NCI-H128 (cell line): ENCODE data around the gene FOXI1.
"Not testable (repeated sequence)": the region's sequence is repeated elsewhere in the genome, so short reads cannot be mapped to it uniquely, and the experiment has no call there.

ENCODE experiments used
- DNase-seq: peaks from one replicate; lab custom pipeline; 2025; ENCODE audit not compliant: unreplicated experiment; lab: John Stamatoyannopoulos, UW

The FOXI1 gene

DNA sequence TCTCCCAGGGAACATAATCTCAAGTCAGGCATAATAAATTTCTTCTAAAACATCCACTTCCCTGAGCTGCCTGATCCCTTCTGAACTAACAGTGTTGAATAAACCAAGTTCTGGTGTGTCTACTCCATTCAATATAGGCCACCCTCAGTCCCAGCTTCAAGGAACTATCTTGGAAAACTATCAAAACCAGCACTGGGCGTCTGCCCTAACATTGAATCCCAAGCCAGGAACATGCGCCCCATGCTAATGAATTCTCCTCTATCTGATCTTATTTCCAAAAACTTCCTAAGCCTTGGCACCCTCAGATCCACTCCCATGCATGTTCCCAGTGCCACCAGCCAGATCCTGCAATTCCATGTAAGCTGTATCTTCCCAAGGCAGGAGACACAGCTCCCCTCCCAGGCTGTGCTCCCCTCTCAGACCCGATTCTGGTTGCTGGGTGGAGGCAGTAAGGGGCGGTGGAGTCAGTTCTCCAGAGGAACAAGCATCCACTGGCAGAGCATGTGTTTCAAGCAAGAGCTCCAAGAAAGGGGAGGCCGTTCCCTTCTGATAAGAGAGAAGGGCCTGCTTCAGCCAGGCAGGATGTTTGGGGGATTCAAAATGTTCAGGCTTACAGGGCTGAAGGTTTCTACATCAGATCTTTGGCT, 13.1 kb upstream of the FOXI1 start:
- no peak for DNase-seq

DNA sequence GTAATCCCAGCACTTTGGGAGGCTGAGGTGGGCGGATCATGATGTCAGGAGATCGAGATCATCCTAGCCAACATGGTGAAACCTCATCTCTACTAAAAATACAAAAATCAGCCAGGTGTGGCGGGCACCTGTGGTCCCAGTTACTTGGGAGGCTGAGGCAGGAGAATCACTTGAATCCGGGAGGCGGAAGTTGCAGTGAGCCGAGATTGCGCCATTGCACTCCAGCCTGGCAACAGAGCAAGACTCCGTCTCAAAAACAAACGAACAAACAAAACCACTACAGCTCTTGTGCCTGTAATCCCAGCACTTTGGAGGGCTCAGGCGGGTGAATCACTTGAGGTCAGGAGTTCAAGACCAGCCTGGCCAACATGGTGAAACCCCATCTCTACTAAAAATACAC, 11.4 kb upstream of the FOXI1 start:
- DNase-seq, result not testable (repeated sequence)

DNA sequence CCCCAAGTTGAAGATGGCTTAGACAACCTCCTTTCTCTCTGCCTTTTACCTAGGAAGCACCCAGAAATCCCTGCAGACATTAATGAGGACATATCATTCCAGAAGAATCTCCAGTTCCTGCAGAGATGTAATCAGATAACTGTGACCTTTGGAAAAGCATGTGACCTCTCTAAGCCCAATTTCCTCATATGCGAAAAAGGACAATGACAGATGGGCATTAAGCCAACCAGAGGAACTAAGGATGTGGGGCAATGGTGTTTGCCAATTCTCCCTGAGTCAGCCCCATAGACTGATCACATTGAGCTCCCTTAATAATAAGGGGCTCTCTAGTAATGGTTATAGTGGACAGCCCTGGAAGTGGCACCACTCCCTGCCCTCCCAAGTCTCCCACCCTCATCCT, 10.1 kb upstream of the FOXI1 start:
- DNase-seq, result no peak

DNA sequence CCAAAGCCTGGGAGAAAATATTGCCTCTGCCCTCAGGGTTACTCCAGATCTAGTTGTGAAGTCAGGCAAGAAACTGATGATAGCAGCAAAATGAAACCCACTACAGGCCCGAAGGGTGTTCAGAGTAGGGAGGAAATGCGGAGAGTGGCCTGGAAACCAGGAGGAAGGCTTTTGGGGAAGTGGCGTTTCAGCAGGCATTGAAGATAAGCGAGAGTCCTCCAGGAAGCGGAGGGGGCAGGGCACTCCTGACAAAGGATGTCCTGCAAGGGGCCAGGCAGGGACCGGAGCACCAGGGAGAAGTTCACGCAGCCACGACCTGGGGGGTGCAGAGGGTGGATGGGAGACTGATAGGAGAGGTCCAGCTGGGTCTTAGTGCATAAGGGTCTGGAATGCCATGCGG, 7.8 kb upstream of the FOXI1 start:
- no peak for DNase-seq

DNA sequence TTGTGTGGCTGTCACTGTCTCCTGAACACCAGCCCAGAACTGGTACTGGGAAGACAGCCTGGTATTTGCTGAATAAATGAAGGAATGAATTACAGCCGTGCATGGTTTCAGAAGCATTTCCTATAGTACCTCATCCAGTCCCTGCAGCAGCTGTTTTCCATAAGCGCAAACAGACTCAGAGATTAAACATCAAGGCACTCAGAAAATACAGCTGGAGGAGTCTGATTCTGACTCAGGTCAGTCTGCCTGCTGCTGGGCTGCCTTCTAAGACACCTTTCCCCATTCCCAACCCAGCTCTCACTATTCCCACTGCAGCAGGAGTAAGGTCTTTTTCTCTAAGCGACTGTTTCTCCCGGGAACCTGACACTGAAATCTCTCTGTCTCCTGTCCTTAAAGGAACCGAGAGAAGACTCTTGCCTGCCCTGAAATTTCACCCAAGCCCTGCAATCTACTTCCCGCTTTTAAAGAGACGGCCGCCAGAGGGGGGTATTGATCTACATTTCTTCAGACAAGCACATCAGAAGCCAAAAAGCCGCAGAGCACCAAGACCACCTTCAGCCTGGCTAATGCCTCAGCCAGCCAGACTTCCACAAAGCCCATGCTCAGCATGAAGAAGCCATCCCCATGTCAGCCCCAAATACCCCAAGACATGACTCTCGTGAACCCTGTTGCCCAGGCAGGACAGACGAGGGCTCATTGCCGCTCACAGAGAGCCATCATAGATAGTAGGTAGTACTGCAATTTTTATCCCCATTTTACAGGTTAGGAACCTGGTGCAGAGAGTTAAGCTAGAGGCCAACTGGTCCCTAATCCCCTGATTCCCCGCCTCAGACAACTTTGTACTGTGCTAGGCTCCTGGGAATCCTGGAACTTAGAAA, 5.4 kb upstream of the FOXI1 start:
- DNase-seq, result no peak

DNA sequence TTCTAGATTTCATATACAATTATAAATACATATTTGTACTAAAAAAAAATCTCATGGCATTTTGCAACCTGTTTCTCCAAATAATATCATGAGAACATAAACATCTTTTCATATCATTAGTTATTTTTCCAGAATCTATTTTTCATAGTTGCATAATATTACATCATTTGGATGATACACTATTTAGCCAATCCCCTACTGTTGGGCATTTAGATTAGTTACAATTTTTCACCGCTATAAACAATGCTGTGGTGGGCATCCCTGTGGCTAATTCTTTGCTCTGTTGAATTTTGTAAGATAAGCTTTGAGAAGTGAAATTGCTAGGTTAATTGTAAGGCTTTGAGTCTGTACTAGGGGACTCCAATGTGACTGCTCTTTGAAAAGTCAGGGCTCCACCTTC, 2.2 kb upstream of the FOXI1 start:
- no peak for DNase-seq

DNA sequence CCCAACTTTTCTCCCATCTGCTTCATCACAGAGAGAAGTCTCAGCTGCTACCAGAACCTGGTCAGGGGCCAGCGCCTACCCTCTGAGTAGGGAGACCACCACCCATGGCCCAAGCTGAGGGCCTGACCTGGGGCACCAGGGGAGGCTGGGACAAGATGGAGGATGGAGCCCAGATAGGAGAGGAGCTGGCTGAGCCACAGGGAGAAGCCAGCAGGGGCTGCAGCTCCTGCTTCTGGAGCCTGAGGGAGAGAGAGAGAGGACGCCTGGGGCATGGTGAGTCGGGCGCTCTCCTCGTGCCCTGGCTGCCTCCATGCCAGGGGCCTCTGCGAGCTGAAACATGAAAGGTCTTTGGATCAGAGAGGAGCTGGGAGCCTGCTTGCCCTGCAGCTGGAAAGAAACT, 1.4 kb upstream of the FOXI1 start:
- no peak for DNase-seq

DNA sequence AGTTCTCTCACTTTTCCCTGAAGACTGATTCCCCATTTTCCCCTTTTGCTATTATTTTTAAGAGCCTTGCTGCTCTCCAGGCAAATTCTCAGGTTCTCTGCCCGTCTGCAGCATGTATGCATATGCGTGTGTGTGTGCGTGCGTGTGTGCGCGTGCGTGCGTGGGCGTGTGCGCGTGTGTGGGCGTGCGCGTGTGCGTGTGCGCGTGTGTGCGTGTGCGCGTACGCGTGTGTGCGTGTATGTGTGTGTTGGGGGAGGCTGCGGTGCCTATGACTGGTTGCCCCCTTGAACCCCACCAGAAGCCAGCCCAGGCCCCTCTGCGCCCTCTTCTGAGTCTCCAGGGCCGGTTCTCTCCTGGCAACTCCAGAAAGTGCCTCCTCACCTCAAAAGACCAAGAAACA, 987 bp upstream of the FOXI1 start:
- no peak for DNase-seq

DNA sequence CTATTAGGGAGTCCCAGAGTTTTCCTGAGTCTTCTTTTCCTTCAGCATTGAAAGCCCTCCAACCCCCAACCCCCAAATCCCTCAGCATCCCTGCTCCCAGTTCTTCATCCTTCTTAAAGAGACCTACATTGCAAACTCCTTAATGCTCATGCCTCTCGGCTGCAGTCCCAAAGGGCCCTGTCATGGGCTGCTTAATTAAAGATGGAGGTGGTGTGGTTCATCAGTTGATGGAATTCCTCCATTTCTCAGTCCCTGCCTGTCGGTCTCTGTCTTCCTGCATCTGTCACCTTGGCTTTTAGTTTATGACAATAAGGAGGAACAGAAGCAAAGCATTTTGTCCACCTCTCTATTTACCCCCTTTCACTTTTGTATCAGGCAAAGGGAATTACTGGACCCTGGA, 2.0 kb downstream of the FOXI1 start:
- no peak for DNase-seq

DNA sequence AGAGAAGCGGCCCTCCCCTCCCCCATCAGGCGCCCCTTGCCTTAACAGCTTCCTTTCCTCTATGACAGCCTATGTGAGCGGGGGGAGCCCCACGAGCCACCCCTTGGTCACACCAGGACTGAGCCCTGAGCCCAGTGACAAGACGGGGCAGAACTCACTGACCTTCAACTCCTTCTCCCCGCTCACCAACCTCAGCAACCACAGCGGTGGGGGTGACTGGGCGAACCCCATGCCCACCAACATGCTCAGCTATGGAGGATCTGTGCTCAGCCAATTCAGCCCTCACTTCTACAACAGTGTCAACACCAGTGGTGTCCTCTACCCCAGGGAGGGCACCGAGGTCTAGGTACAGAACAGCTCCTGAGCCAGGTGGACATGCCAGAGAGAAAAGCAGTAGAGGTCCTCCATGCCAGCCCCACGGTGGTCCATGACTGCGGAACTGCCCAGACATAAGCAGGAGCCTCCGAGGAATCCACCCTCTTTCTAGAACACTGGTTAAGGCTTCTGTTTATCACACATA, 2.6 kb downstream of the FOXI1 start:
- DNase-seq, result no peak

DNA sequence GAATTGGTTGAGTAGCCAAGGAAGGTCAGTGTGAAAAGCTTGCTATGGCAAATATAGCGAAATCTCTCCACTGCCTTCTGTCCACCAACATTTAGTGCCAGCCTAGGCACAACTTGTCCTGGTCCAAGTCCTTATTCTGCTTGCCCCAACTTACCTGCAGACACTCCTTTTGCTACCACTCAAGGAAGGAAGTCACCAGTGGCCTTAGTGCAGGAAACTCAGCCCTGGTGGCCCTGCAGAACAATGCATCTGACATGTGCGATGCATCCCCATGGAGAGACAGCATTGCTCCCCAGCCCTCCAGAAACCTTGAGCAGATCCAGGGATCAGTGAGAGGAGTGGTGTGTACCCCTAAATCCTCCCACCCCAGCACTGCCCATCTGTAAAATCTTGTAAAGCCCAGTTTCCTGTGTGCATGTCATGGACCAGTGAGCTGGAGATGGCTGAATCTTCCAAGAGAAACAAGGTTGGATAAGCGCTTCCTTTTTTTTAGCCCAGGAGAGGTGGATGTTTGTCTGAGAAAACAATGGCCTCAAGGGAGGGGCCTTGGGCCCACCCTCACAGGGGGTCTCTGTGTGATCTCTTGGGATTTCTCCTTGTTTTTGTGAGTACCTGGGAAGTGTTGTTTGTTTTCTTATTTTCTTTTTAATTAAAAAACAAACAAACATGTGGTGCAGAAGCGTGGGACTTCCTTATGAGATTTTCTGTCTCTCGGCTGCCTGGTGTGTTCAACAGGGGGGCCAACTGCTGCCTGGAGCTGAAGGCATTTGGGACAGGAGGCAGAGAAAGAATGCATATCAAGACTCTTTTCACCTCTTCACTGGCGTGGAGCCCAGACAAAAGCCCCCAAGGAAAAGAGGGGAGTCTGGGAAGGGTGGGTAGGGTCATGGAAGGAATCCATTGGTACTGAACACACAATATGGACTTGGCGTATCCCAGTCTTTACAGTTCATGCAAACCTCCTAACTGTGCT, 3.6 kb downstream of the FOXI1 start:
- no peak for DNase-seq

DNA sequence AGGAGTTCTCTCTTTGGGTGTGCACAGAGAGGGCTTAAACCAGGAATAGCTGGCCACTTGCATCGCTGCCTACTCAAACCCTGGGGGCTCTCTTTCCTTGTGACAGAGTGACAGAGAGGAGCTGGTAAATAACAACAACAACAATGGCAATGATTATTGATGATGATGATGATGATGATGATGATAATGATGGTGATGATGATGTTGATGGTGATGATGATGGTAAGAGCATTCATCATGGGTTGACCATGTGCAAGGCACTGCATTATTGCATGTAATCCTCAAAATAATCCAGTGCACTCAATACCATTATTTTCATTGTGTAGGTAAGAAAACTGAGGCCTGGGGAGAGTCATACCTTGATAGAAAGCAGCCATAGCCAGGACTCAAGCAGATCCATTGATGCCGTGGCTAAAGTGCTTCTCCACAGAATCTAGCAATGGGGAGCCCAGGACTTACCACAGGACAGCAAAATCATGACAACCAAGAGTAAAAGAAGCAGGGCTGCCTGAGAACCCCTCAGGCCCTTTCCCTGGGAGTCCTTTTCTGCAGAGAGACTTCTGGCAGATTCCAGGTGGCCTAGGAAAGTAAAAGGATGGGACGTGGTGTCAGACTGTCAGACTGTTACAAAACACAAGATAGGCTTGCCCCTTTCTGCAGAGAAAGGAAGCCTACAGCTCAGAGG, 4.8 kb downstream of the FOXI1 start:
- DNase-seq, result no peak

DNA sequence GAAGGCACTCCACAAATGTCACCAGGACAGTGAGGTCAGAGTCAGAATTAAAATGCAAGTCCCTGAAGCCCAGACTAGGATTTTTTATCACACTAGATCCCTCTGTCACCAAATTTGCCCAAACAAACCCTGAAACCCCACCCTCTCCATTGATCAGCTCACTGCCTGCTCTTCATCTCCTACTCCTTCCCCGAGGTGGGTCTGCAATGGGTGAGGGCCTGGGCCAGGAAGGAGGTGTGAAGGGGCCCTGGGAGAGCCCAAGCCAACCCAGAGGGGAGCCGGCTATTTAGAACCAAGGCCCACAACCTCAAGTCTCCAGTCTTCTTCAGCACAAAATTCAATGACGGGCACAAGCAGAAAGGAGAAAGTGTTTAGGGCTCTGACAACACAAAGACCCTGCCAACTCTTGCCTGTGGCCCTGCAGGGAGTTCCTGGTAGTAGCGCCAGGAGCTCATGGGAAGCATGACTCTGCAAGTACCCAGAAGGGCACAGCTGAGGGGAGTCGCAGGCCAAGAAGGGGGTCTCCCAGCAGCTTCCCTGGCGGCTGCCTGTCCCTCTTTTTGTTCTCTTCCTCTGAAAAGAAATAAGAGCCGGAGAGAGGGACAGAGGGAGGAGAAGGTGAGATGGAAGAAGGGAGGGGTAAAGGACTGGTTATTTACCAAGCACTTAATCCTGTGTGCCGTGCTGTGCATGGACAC, 5.5 kb downstream of the FOXI1 start:
- no peak for DNase-seq

DNA sequence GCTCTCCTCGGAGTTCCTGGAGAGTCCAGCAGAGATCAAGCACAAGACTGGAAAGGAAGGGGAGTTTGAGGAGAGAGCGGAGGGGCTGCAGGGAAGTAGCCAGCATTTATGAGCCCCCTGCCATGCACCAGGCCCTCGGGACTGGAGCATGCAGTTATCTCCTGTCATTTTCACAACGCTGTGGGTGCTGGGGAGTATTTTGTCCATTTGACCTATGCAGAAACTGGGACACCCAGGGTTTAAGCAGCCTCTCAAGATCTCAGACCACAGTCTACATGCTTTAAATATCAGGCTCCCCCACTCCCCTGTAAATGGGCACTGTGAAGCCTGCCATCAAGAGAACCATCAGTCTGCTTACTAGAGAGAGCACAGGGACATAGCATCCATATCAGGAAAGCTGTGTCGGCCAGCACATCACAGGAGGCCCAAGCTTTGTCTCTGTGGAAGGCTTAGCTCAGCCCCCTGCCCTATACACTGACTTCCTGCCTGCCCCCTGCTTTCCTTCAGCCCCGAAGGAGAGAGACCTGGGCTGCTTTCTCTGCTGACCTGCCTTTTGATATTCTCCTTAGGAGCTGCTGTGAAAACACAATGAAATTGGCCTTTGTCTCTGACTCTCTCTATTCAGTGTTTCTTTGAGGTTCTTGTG, 7.3 kb downstream of the FOXI1 start:
- DNase-seq, result no peak

DNA sequence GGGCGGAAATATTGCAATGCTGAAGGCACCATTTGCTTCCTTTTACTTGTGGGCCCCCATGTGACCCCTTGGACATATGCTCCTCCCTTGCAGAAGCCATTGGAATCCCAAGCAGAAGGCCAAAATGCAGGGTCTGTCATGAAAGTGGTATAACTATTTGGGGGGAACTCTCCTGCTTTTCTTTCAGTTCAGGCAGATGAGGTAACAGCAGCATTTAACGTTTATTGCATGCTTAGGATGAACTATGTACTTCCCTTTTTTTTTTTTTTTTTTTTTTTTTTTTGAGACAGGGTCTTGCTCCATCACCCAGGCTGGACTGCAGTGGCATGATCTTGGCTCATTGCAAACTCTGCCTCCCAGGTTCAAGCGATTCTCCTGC, 7.8 kb downstream of the FOXI1 start:
- DNase-seq, result no peak

DNA sequence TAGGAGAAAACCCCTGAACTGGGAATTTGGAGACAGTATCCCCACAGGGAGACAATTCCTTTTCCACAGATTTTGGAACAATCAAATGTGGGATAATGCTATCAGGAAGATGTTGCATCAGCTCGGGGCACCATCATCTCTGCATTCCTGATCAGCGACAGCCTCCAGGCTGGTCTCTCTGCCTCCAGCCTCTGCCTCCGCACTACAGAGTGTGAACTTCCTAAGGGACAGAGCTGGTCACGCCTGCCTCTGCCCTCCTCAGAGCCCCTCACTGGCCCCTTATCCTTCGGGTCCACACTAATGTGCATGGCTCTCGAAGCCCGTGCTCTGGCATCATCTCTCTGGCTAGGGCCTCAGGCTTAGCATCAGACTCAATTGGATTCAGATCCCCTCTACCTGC, 8.6 kb downstream of the FOXI1 start:
- no peak for DNase-seq

DNA sequence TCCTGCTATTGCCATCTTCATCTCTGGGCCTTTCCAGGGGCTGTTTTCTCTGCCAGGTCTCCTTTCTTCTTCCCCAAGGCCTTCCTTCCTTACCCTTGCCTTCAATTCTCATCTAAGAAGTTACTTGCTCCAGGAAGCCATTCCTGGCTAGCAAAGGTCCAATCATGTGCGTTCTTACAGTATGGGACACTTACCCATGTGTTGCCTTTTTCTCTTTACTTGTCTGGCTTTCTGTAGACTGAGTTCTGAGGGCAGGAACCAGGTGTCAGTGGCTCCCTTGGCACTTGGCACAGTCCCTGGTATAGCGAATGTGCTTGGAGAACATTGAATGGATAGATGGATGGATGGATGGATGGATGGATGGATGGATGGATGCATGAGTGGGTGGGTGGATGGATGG, 10.2 kb downstream of the FOXI1 start:
- no peak for DNase-seq

DNA sequence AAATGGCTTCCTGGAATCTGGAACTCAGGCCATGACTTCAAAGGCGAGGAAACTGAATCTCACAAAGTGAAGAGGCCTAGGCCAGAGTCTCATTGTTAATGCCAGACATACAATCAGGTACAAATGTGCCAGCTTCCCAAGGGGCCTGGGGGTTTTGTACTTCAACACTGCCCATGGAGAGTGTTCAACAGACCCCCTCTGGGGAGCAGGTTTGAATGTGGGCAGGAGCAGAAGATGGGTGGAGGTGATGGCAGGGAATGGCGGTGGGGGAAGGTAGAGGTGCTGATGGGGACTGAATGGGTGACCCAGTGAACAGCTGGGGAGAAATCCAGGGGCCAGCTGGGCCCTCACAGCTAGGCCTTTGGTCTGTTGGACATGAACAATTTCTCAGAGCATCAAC, 12.0 kb downstream of the FOXI1 start:
- DNase-seq, result no peak

DNA sequence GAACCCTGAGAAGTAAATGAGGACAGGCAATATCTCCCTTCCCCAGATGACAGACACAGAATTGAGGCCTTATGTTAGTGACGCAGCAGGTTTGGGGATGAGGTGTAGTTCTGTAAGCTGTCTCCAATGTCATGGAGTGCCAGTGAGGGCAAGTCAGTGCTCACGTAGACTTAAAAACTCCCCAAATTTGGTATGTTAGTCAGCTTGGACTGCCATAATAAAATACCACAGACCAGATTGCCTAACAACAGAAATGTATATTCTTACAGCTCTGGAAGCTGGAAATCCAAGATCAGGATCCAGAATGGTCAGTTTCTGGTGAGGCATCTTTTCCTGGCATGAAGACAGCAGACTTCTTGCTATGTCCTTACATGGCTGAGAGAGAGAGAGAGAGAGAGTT, 14.9 kb downstream of the FOXI1 start:
- DNase-seq, result no peak

DNA sequence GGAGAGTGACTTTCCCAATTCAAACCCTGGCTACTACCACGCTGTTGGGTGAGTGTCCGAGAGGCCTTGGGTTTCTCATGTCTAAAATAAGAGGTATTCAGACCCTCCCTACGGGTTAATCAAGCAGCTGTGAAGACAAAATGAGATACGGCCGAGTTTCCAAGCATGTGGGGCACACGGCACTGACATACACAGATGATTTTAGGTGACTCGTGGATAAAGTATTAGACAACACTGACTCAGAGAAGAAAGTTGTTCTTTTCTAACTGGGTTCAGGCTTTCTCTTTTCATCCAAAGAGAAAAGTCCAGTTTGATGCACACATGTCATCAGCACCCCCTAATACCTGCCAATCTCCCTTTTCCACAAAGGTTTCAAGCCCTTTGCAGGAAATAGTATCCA, 15.6 kb downstream of the FOXI1 start:
- DNase-seq, result no peak
